ENCODE results near the gene RPTOR.
A peak's percentile ranks its signal among the peaks of the same experiment; 100 is the strongest.

Gene RPTOR

DNA sequence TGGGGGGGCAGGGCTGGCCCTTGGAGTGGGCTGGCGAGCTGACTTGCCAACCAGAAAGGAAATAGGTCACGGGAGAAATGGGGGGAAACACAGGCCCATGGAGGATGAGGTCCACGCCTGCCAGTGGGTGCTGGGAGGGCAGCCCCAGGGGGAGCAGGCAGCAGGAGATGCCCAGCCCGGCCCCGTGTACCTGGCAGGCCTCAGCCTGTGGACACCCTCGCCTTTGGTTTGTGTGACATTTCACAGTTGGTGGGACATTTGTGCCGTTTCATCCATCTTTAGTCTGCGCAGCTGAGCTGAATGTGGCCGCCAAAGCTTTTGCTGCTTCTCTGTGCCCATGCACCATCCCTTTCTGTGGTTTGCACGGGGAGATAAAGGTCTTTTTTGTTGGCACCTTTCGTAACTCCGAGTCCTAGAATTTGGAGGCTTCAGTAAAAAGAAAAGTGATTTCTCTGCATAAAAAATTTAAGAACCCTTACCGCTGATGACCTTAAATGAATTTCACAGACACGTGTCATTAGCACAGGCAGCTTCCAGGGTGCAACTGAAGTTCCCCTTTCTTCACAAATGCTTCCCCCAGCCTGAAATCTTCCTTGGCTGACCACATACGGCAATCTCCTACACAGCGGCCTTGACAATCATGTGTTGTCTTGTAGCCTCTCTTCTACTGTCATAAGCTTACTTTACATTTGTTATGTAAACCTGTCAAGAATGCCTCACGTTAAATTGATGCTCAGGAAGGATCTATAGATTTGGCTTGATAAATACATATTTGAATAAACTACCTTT, 193.6 kb downstream of the RPTOR start:
- H3K79me1 ChIP-seq (ENCODE audit: low read length), result peaks cover 3% of the 10 kb centered on the region
- no peak overlapping the region for H2BK5ac ChIP-seq (ENCODE audit: low read length)
- no CpG with 5 or more reads among the region's 17 CpGs for WGBS (ENCODE audit: extremely low coverage, insufficient coverage, low lambda C conversion rate)
- H3K4me1 ChIP-seq (ENCODE audit: control insufficient read depth, low read depth, low read length), result peaks cover 2% of the 10 kb centered on the region
- H2BK120ac ChIP-seq (ENCODE audit: low read depth, low read length), result no peak overlapping the region
- no peak overlapping the region for H4K5ac ChIP-seq (ENCODE audit: low read length)
- DNase-seq, result no peak
- H2BK15ac ChIP-seq (replicated peaks; ENCODE audit: low read depth), result no peak overlapping the region
- no peaks in the 10 kb centered on the region for H3K36me3 ChIP-seq (ENCODE audit: control insufficient read depth, insufficient read depth, low read length)
- no peak overlapping the region for H2AK5ac ChIP-seq (ENCODE audit: low read length)
- no peak overlapping the region for H3K4ac ChIP-seq (ENCODE audit: low read depth, low read length)
- H3K18ac ChIP-seq (ENCODE audit: low read length), result no peak overlapping the region
- no peak overlapping the region for H4K8ac ChIP-seq (ENCODE audit: low read depth, low read length)
- H3K27me3 ChIP-seq (ENCODE audit: insufficient read depth, low read length, poor library complexity), result no peaks in the 10 kb centered on the region
- H3K23ac ChIP-seq (ENCODE audit: low read length), result no peak overlapping the region
- no peak overlapping the region for H3K27ac ChIP-seq (ENCODE audit: low read depth, low read length)
- H3K4me3 ChIP-seq (ENCODE audit: low read length), result no peak overlapping the region
- H3K4me2 ChIP-seq (ENCODE audit: low read length), result no peak overlapping the region
- no peak overlapping the region for H3K9ac ChIP-seq (ENCODE audit: low read length)
- H3K79me2 ChIP-seq (ENCODE audit: control insufficient read depth, insufficient read depth, low read length), result no peaks in the 10 kb centered on the region
- no peak overlapping the region for H3K56ac ChIP-seq (ENCODE audit: low read length)

DNA sequence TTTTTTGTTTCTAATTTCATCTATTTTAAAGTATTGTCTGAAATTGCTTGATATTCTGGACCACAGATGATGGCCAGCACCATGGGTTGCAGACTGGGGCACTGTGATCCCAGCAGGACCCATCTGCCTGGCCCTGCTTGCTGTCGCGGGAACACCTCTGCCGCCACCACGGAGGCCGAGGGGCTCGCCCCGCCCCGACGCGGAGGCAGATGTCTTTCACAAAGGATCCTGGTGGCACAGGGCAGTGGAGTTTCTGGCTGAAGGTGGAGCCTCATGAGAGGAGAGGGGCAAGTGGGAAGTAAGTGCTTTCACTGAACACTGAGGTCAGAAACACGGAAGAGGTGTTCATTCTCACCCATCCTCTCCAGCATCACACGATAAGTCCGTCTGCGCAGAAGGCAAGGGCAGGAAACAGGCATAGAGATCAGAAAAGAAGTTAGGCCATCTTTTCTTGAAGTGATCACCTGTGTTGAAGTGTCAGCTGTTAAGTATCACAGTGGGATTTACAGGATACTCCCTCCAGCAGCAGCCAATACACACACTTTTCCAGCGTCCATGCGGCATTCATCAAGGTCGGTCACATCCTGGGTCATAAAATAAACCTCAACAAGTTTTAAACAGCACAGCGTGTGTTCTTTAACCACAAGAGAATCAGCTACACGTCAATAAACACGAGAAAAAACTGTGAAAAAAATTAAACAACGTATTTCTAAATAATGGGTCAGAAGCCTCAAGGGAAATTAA, 194.5 kb downstream of the RPTOR start:
- no peak overlapping the region for H4K5ac ChIP-seq (ENCODE audit: low read length)
- no peak overlapping the region for H4K8ac ChIP-seq (ENCODE audit: low read depth, low read length)
- no peaks in the 10 kb centered on the region for H3K36me3 ChIP-seq (ENCODE audit: control insufficient read depth, insufficient read depth, low read length)
- no peak overlapping the region for H3K23ac ChIP-seq (ENCODE audit: low read length)
- H3K4me2 ChIP-seq (ENCODE audit: low read length), result no peak overlapping the region
- H3K79me2 ChIP-seq (ENCODE audit: control insufficient read depth, insufficient read depth, low read length), result no peaks in the 10 kb centered on the region
- DNase-seq, result no peak
- H3K27ac ChIP-seq (ENCODE audit: low read depth, low read length), result no peak overlapping the region
- no peak overlapping the region for H3K4me3 ChIP-seq (ENCODE audit: low read length)
- H3K27me3 ChIP-seq (ENCODE audit: insufficient read depth, low read length, poor library complexity), result no peaks in the 10 kb centered on the region
- H2AK5ac ChIP-seq (ENCODE audit: low read length), result no peak overlapping the region
- no peak overlapping the region for H2BK15ac ChIP-seq (replicated peaks; ENCODE audit: low read depth)
- no peaks in the 10 kb centered on the region for H3K4me1 ChIP-seq (ENCODE audit: control insufficient read depth, low read depth, low read length)
- H3K18ac ChIP-seq (ENCODE audit: low read length), result no peak overlapping the region
- peaks cover 3% of the 10 kb centered on the region for H3K79me1 ChIP-seq (ENCODE audit: low read length)
- no peak overlapping the region for H3K9ac ChIP-seq (ENCODE audit: low read length)
- no peak overlapping the region for H3K56ac ChIP-seq (ENCODE audit: low read length)
- H2BK5ac ChIP-seq (ENCODE audit: low read length), result no peak overlapping the region
- H3K4ac ChIP-seq (ENCODE audit: low read depth, low read length), result no peak overlapping the region
- H2BK120ac ChIP-seq (ENCODE audit: low read depth, low read length), result no peak overlapping the region
- WGBS (ENCODE audit: extremely low coverage, insufficient coverage, low lambda C conversion rate), result no CpG with 5 or more reads among the region's 21 CpGs

- Histone ChIP-seq H3K18ac (ENCODE audit: low read length) (no peak overlapping the region), H2AK5ac (ENCODE audit: low read length) (no peak overlapping the region), H3K79me1 (ENCODE audit: low read length) (peaks cover 3% of the 10 kb centered on the region), H2BK120ac (ENCODE audit: low read depth, low read length) (no peak overlapping the region), H3K27ac (ENCODE audit: low read depth, low read length) (no peak overlapping the region), H3K27me3 (ENCODE audit: insufficient read depth, low read length, poor library complexity) (no peaks in the 10 kb centered on the region), H3K79me2 (ENCODE audit: control insufficient read depth, insufficient read depth, low read length) (no peaks in the 10 kb centered on the region), H3K36me3 (ENCODE audit: control insufficient read depth, insufficient read depth, low read length) (no peaks in the 10 kb centered on the region), H3K4ac (ENCODE audit: low read depth, low read length) (no peak overlapping the region), H2BK5ac (ENCODE audit: low read length) (no peak overlapping the region), H3K4me3 (ENCODE audit: low read length) (no peak overlapping the region), H3K56ac (ENCODE audit: low read length) (no peak overlapping the region), H4K5ac (ENCODE audit: low read length) (no peak overlapping the region), H4K8ac (ENCODE audit: low read depth, low read length) (no peak overlapping the region), H2BK15ac (replicated peaks; ENCODE audit: low read depth) (no peak overlapping the region), H3K4me2 (ENCODE audit: low read length) (no peak overlapping the region), H3K23ac (ENCODE audit: low read length) (no peak overlapping the region), H3K4me1 (ENCODE audit: control insufficient read depth, low read depth, low read length) (no peaks in the 10 kb centered on the region), H3K9ac (ENCODE audit: low read length) (no peak overlapping the region)
- no peak for DNase-seq
- WGBS (ENCODE audit: extremely low coverage, insufficient coverage, low lambda C conversion rate), result no CpG with 5 or more reads among the region's 3 CpGs
Observed at GRCh38 chr17:80740141-80740540, 195.5 kb downstream of the RPTOR start.

- no peak overlapping the region for H3K18ac ChIP-seq (ENCODE audit: low read length)
- no peak overlapping the region for H2BK15ac ChIP-seq (replicated peaks; ENCODE audit: low read depth)
- no peak overlapping the region for H3K23ac ChIP-seq (ENCODE audit: low read length)
- no peaks in the 10 kb centered on the region for H3K36me3 ChIP-seq (ENCODE audit: control insufficient read depth, insufficient read depth, low read length)
- no peak overlapping the region for H3K9ac ChIP-seq (ENCODE audit: low read length)
- H2BK5ac ChIP-seq (ENCODE audit: low read length), result no peak overlapping the region
- H3K79me2 ChIP-seq (ENCODE audit: control insufficient read depth, insufficient read depth, low read length), result no peaks in the 10 kb centered on the region
- no peak overlapping the region for H3K4ac ChIP-seq (ENCODE audit: low read depth, low read length)
- H3K4me1 ChIP-seq (ENCODE audit: control insufficient read depth, low read depth, low read length), result no peaks in the 10 kb centered on the region
- H2AK5ac ChIP-seq (ENCODE audit: low read length), result no peak overlapping the region
- H4K8ac ChIP-seq (ENCODE audit: low read depth, low read length), result no peak overlapping the region
- H4K5ac ChIP-seq (ENCODE audit: low read length), result no peak overlapping the region
- H3K27me3 ChIP-seq (ENCODE audit: insufficient read depth, low read length, poor library complexity), result no peaks in the 10 kb centered on the region
- H3K79me1 ChIP-seq (ENCODE audit: low read length), result no peaks in the 10 kb centered on the region
- no peak overlapping the region for H3K4me2 ChIP-seq (ENCODE audit: low read length)
- DNase-seq, result peak; percentile 57
- no CpG with 5 or more reads among the region's 8 CpGs for WGBS (ENCODE audit: extremely low coverage, insufficient coverage, low lambda C conversion rate)
- H3K27ac ChIP-seq (ENCODE audit: low read depth, low read length), result no peak overlapping the region
- H3K56ac ChIP-seq (ENCODE audit: low read length), result no peak overlapping the region
- H3K4me3 ChIP-seq (ENCODE audit: low read length), result no peak overlapping the region
- no peak overlapping the region for H2BK120ac ChIP-seq (ENCODE audit: low read depth, low read length)
Observed at GRCh38 chr17:80742091-80742490, 197.5 kb downstream of the RPTOR start.

- no peak overlapping the region for H3K4me2 ChIP-seq (ENCODE audit: low read length)
- H2BK5ac ChIP-seq (ENCODE audit: low read length), result no peak overlapping the region
- no peak overlapping the region for H3K4me3 ChIP-seq (ENCODE audit: low read length)
- no peak overlapping the region for H4K5ac ChIP-seq (ENCODE audit: low read length)
- no peaks in the 10 kb centered on the region for H3K79me2 ChIP-seq (ENCODE audit: control insufficient read depth, insufficient read depth, low read length)
- H3K56ac ChIP-seq (ENCODE audit: low read length), result no peak overlapping the region
- no peak overlapping the region for H2BK15ac ChIP-seq (replicated peaks; ENCODE audit: low read depth)
- H3K79me1 ChIP-seq (ENCODE audit: low read length), result no peaks in the 10 kb centered on the region
- H3K9ac ChIP-seq (ENCODE audit: low read length), result no peak overlapping the region
- H3K23ac ChIP-seq (ENCODE audit: low read length), result no peak overlapping the region
- no peak for DNase-seq
- H3K27me3 ChIP-seq (ENCODE audit: insufficient read depth, low read length, poor library complexity), result no peaks in the 10 kb centered on the region
- no peak overlapping the region for H2BK120ac ChIP-seq (ENCODE audit: low read depth, low read length)
- no peaks in the 10 kb centered on the region for H3K4me1 ChIP-seq (ENCODE audit: control insufficient read depth, low read depth, low read length)
- no CpG with 5 or more reads among the region's 7 CpGs for WGBS (ENCODE audit: extremely low coverage, insufficient coverage, low lambda C conversion rate)
- H3K27ac ChIP-seq (ENCODE audit: low read depth, low read length), result no peak overlapping the region
- H3K18ac ChIP-seq (ENCODE audit: low read length), result no peak overlapping the region
- no peaks in the 10 kb centered on the region for H3K36me3 ChIP-seq (ENCODE audit: control insufficient read depth, insufficient read depth, low read length)
- H3K4ac ChIP-seq (ENCODE audit: low read depth, low read length), result no peak overlapping the region
- H2AK5ac ChIP-seq (ENCODE audit: low read length), result no peak overlapping the region
- H4K8ac ChIP-seq (ENCODE audit: low read depth, low read length), result no peak overlapping the region
Observed at GRCh38 chr17:80742581-80743180, 198.0 kb downstream of the RPTOR start.

Data from mesendoderm (in vitro differentiated cells).